Heart left ventricle (tissue), 16 donors: ENCODE measurements around the gene BEST1. TPM values are rescaled to one million over a fixed set of nuclear protein-coding genes. Genes with fewer than 3 reads are reported as not detected.

Source experiments
- ATAC-seq, 4 donors: fragments of 200-7000 bp; cut with Tn5 transposase; one replicate each; pipeline ENCODE4 v1.9.1; 2020 to 2022; ENCODE audit warnings: moderate library complexity in 4 of 4, mild to moderate bottlenecking in 3 of 4, moderate number of reproducible peaks in 1 of 4
- DNase-seq, 5 donors: peaks; one replicate each; pipeline ENCODE4 v3.0.0-alpha.2; 2020
- H3K27ac ChIP-seq, 12 donors: fragments of 200-600 bp; sonication (generic) in 4 of 12; one replicate each; pipeline versions ENCODE4 v1.5.0 to v1.8.0; 2016 to 2022; ENCODE audit warnings: mild to moderate bottlenecking in 2 of 12
- H3K27me3 ChIP-seq, 9 donors: fragments of 200-600 bp; sonication (generic) in 2 of 9; one replicate each; pipeline versions ENCODE4 v1.5.1 to v1.8.0; 2016 to 2022; ENCODE audit warnings: mild to moderate bottlenecking in 3 of 9
- H3K36me3 ChIP-seq, 9 donors: fragments of 200-600 bp; sonication (generic) in 2 of 9; one replicate each; pipeline versions ENCODE4 v1.5.0 to v1.8.0; 2018 to 2022; ENCODE audit warnings: mild to moderate bottlenecking in 2 of 9
- H3K4me1 ChIP-seq, 12 donors: fragments of 200-600 bp; sonication (generic) in 4 of 12; one replicate each; pipeline versions ENCODE4 v1.5.0 to v1.8.0; 2016 to 2022; ENCODE audit warnings: mild to moderate bottlenecking in 3 of 12
- H3K4me3 ChIP-seq, 12 donors: fragments of 200-600 bp; sonication (generic) in 4 of 12; one replicate each; pipeline versions ENCODE4 v1.5.0 to v1.8.0; 2017 to 2022; ENCODE audit warnings: mild to moderate bottlenecking in 9 of 12, moderate library complexity in 4 of 12
- H3K9me3 ChIP-seq, 12 donors: fragments of 200-600 bp; sonication (generic) in 4 of 12; one replicate each; pipeline versions ENCODE4 v1.5.0 to v1.8.0; 2016 to 2022; ENCODE audit warnings: mild to moderate bottlenecking in 1 of 12
- POLR2A ChIP-seq, 2 donors: fragments of 450-650 bp; IDR thresholded peaks; one replicate each; pipeline ENCODE4 v1.6.1; 2017; ENCODE audit warnings: antibody characterized with exemption in 2 of 2, mild to moderate bottlenecking in 2 of 2, moderate library complexity in 2 of 2
- WGBS, 4 donors: extraction: QIAGEN DNeasy Blood & Tissue Kit in 2 of 4; methylation state at CpG; one replicate each; pipeline versions ENCODE4 v1.1.5 to v1.1.7; 2013 to 2018; 5-methylcytosine and 5-hydroxymethylcytosine counted together
- intact Hi-C, 10 donors: fragments of 100-400 bp; cut with DNase I; formaldehyde crosslinking; loops; one replicate each; pipeline versions ENCODE4 v1.11.1 to v1.14.2; 2022
- polyA plus RNA-seq, 2 donors: library from polyadenylated mRNA; stranded (reverse); fragments of 200-250 nt; gene quantifications; one replicate each; pipeline ENCODE4 v1.2.3, GENCODE V29; 2013
- total RNA-seq, 9 donors: library from RNA; depleted of rRNA in 2 of 9; stranded (reverse); fragments of >200 nt in 2 of 9; fragmentation: NEBNext Ultra II Directional in 3 of 9; extraction: Animal tissue kit (Norgen Biotek cat#: 25700) in 3 of 9; gene quantifications; one replicate each; pipeline versions ENCODE4 v1.1.0 to v1.2.4, GENCODE V29; 2016 to 2023
- TF ChIP-seq, protein P1 (sequence below), 12 donors: fragments of 200-600 bp; sonication (generic) in 4 of 12; IDR thresholded peaks; one replicate each; pipeline versions ENCODE4 v1.5.0 to v1.8.0; 2018 to 2022; ENCODE audit warnings: antibody characterized with exemption in 12 of 12, mild to moderate bottlenecking in 5 of 12
- donor health status: ischemic (EF 13 %, LVEDD 7.1; RV severe dilation, severe dysfunction).
- donor health status: healthy with polysubstance abuse.
- donor health status: DM: no; HTN: yes; CAD: no.
- donor health status: DM: no; HTN: no; CAD: no.
- donor health status: ischemic (EF 25% LVEDD 6.9; RV normal size, moderate dysfunction).
- donor health status: ischemic (EF 25% LVEDD 5.7; RV mildly dilated, moderate dysfunction).
- donor health status: healthy.
- donor health status: DM: yes; HTN: yes; CAD: no.
- donor health status: ischemic (EF 35%, LVEDD 5.7; RV mildly dilated, moderate dysfunction).
- donor health status: nonischemic (EF 11% LVEDD 7.7; RV severe dilation, severe dysfunction).
- donor health status: DM: yes; HTN: yes; CAD: no.
- donor health status: PGD.
- donor health status: ischemic (EF 29% LVEDD 5.4; RV normal size, mild dysfunction).
- donor health status: nonischemic (EF 23%, LVEDD 6.1; RV moderate dilation, normal function).

Gene BEST1
- total and polyA plus RNA-seq, 11 donors = 0.64 to 4.4 (median 1.2) TPM

DNA sequence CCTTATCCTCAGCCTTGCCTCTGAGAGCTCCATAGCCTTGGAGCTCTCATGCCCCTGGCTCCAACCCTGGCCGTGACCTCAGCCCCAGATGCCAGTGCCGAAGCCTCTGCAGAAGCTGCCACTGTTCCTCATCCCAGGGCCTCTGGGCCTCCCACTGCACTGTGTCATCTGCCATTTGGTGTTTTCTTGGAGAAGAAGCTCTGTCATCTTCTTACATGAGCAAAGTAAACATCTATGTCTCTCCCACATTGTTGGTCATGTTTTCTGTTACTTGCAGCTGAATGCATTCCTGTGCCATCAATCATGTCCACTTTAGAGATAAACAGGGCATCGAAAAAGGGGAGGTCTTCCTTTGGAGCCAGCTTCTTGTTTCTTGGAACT, 62.3 kb downstream of the BEST1 start:
- DNase-seq (no peak), ATAC-seq (no peak)
- no peaks in the 10 kb centered on the region for H3K36me3 ChIP-seq
- TF ChIP-seq POLR2A (IDR thresholded peaks at IDR 0.05) = no peak
- TF ChIP-seq, protein P1, sequence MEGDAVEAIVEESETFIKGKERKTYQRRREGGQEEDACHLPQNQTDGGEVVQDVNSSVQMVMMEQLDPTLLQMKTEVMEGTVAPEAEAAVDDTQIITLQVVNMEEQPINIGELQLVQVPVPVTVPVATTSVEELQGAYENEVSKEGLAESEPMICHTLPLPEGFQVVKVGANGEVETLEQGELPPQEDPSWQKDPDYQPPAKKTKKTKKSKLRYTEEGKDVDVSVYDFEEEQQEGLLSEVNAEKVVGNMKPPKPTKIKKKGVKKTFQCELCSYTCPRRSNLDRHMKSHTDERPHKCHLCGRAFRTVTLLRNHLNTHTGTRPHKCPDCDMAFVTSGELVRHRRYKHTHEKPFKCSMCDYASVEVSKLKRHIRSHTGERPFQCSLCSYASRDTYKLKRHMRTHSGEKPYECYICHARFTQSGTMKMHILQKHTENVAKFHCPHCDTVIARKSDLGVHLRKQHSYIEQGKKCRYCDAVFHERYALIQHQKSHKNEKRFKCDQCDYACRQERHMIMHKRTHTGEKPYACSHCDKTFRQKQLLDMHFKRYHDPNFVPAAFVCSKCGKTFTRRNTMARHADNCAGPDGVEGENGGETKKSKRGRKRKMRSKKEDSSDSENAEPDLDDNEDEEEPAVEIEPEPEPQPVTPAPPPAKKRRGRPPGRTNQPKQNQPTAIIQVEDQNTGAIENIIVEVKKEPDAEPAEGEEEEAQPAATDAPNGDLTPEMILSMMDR (IDR thresholded peaks at IDR 0.05) = no peak
- no peak overlapping the region for H3K4me3 ChIP-seq
- no peaks in the 10 kb centered on the region for H3K9me3 ChIP-seq
- peaks cover 0 to 12% (median 0%) of the 10 kb centered on the region in 12 donors for H3K4me1 ChIP-seq
- no peak overlapping the region for H3K27ac ChIP-seq
- H3K27me3 ChIP-seq = no peaks in the 10 kb centered on the region
- 42 to 88% (median 71%) methylated on average over 3 of the region's 3 CpGs for WGBS, 4 donors
- intact Hi-C loops = no loop called here

DNA sequence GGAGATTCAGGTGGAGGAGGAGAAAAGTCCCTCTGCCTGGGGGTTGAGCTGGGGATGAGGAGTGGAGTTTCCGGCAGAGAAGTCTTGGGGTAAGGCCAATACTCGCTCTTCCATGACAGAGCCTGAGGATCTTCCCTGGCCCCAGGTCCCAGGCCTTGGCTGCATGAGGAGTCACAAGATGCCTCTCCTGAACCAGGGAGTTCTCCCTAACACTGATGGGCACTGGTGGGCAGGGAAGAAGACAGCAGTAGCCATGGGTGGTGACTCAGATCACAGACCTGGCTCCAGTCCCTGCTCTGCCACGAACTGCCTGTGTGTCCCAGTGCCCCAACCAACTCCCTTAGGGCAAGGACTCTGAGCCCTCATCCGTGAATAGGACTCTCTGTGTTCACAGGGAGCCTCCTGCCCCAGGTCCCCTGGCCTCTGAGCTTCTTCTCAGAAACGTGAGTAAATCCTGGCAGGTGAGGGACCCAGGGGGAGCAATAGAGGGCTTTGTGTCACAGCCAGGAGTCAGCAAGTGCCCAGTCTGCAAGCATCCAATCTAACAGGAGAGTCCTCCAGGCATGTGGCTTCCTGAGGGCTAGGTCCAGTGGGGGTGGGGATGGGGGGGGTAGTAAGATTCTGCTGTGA, 62.8 kb downstream of the BEST1 start:
- intact Hi-C loops = no loop called here
- DNase-seq = no peak
- no peak overlapping the region for H3K4me3 ChIP-seq
- H3K27ac ChIP-seq = no peak overlapping the region
- H3K4me1 ChIP-seq = peaks cover 0 to 12% (median 0%) of the 10 kb centered on the region in 12 donors
- WGBS, 4 donors = 85 to 94% (median 88%) methylated on average over 3 to 5 of the region's 5 CpGs
- no peak for TF ChIP-seq POLR2A (IDR thresholded peaks at IDR 0.05)
- TF ChIP-seq, protein P1 (IDR thresholded peaks at IDR 0.05) = no peak
- peak in 2 of 4 donors; percentile 28 to 46 for ATAC-seq
- H3K27me3 ChIP-seq = no peaks in the 10 kb centered on the region
- H3K36me3 ChIP-seq = no peaks in the 10 kb centered on the region
- H3K9me3 ChIP-seq = no peaks in the 10 kb centered on the region

Other genes with a start within 250 kb of the BEST1 start
- gene MYRF, start 197.7 kb upstream of the BEST1 start, total RNA-seq = 10 to 100 TPM in 1 of 9 donors, under 1 TPM in 6, not detected in 2; 0.20 to 41.2 (median 0.32) TPM
- gene MYRF, start 197.7 kb upstream of the BEST1 start, polyA plus RNA-seq = under 1 TPM; 0.11 to 0.18 TPM
- gene TMEM258, start 157.8 kb upstream of the BEST1 start, total RNA-seq = 100 to 1,000 TPM in 7 of 9 donors, 10 to 100 TPM in 2; 48.0 to 129 (median 103) TPM
- 100 to 1,000 TPM; 119 to 139 TPM for gene TMEM258, start 157.8 kb upstream of the BEST1 start, polyA plus RNA-seq
- 10 to 100 TPM in 1 of 9 donors, 1 to 10 TPM in 8; 3.9 to 13.7 (median 6.8) TPM for gene FEN1, start 157.4 kb upstream of the BEST1 start, total RNA-seq
- gene FEN1, start 157.4 kb upstream of the BEST1 start, polyA plus RNA-seq = 10 to 100 TPM in 1 of 2 donors, 1 to 10 TPM in 1; 2.6 to 11.9 TPM
- 10 to 100 TPM; 16.9 to 37.6 (median 23.6) TPM for gene FADS1, start 133.3 kb upstream of the BEST1 start, total RNA-seq
- 10 to 100 TPM; 14.3 to 72.6 TPM for gene FADS1, start 133.3 kb upstream of the BEST1 start, polyA plus RNA-seq
- 10 to 100 TPM in 8 of 9 donors, 1 to 10 TPM in 1; 2.6 to 38.2 (median 19.2) TPM for gene FADS2, start 122.1 kb upstream of the BEST1 start, total RNA-seq
- 10 to 100 TPM; 13.8 to 43.6 TPM for gene FADS2, start 122.1 kb upstream of the BEST1 start, polyA plus RNA-seq
- gene FADS3, start 58.8 kb upstream of the BEST1 start, total RNA-seq = 100 to 1,000 TPM in 3 of 9 donors, 10 to 100 TPM in 6; 53.2 to 147 (median 79.6) TPM
- gene FADS3, start 58.8 kb upstream of the BEST1 start, polyA plus RNA-seq = 100 to 1,000 TPM in 1 of 2 donors, 10 to 100 TPM in 1; 65.6 to 237 TPM
- gene RAB3IL1, start 32.8 kb upstream of the BEST1 start, total RNA-seq = 10 to 100 TPM in 3 of 9 donors, 1 to 10 TPM in 6; 4.7 to 22.0 (median 7.7) TPM
- 1 to 10 TPM; 6.0 to 7.5 TPM for gene RAB3IL1, start 32.8 kb upstream of the BEST1 start, polyA plus RNA-seq
- 1,000 to 10,000 TPM; 1,764 to 5,397 (median 2,454) TPM for gene FTH1, start 17.3 kb downstream of the BEST1 start, total RNA-seq
- 1,000 to 10,000 TPM; 2,334 to 3,498 TPM for gene FTH1, start 17.3 kb downstream of the BEST1 start, polyA plus RNA-seq
- gene INCENP, start 173.7 kb downstream of the BEST1 start, total RNA-seq = 10 to 100 TPM; 10.1 to 22.8 (median 13.4) TPM
- gene INCENP, start 173.7 kb downstream of the BEST1 start, polyA plus RNA-seq = 1 to 10 TPM; 2.0 to 7.7 TPM
- not detected for gene SCGB1D1, start 239.9 kb downstream of the BEST1 start, total RNA-seq
- gene SCGB1D1, start 239.9 kb downstream of the BEST1 start, polyA plus RNA-seq = not detected